Muscle of back (tissue), 11 donors: Measurements from ENCODE around the gene MRPL58. TPM values are rescaled to one million over a fixed set of nuclear protein-coding genes. Genes with fewer than 3 reads are reported as not detected.

Source experiments
- DNase-seq, 3 donors: peaks; one replicate each; pipeline versions ENCODE4 v3.0.0 to v3.0.0-alpha.2; 2013
- polyA plus RNA-seq, 10 donors: library from polyadenylated mRNA; unstranded; fragments of 120-200 nt; gene quantifications; one replicate each; pipeline ENCODE4 v1.2.1, GENCODE V29; 2013; ENCODE audit not compliant: insufficient read length in 10 of 10

Gene MRPL58
- polyA plus RNA-seq, 10 donors, result 18.8 to 24.7 (median 21.6) TPM

DNA sequence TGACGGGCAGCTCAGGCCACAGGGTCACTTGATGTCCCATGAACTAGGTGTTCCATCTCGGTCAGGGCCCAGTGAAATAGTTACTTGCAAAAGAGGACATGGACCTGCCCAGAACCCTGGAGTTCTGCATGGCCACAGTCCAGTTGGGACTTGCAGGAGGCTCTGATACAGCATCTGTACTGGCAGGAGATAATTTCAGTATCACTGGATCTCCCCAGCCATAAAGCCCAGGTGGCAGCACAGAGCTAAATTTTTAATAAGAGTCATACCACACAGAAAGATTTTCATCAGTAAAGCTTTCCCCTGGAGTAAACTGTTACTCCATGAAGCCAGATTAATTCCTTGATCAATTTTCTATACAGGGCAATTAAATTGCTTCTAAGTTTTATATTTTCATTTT, 57.3 kb downstream of the MRPL58 start:
- no peak for DNase-seq

Other genes starting within 250 kb of the MRPL58 start
- gene NAT9, start 236.3 kb upstream of the MRPL58 start, polyA plus RNA-seq, result 10 to 100 TPM; 28.4 to 40.0 (median 33.4) TPM
- 1 to 10 TPM in 5 of 10 donors, under 1 TPM in 5; 0.60 to 1.8 (median 0.99) TPM for gene GRIN2C, start 152.8 kb upstream of the MRPL58 start, polyA plus RNA-seq
- 1 to 10 TPM; 1.3 to 5.7 (median 2.5) TPM for gene FDXR, start 139.7 kb upstream of the MRPL58 start, polyA plus RNA-seq
- under 1 TPM in 2 of 10 donors, not detected in 8; 0.24 to 0.84 TPM for gene FADS6, start 119.0 kb upstream of the MRPL58 start, polyA plus RNA-seq
- gene USH1G, start 89.4 kb upstream of the MRPL58 start, polyA plus RNA-seq, result under 1 TPM in 3 of 10 donors, not detected in 7; 0.04 to 0.69 (median 0.30) TPM
- gene OTOP2, start 88.4 kb upstream of the MRPL58 start, polyA plus RNA-seq, result not detected
- gene OTOP3, start 76.8 kb upstream of the MRPL58 start, polyA plus RNA-seq, result not detected
- 1 to 10 TPM; 4.6 to 7.6 (median 5.9) TPM for gene HID1, start 39.9 kb upstream of the MRPL58 start, polyA plus RNA-seq
- gene CDR2L, start 25.0 kb upstream of the MRPL58 start, polyA plus RNA-seq, result 10 to 100 TPM in 2 of 10 donors, 1 to 10 TPM in 8; 5.7 to 10.8 (median 8.0) TPM
- gene ATP5PD, start 34.3 kb downstream of the MRPL58 start, polyA plus RNA-seq, result 100 to 1,000 TPM; 236 to 279 (median 251) TPM
- 10 to 100 TPM; 20.1 to 24.2 (median 21.4) TPM for gene KCTD2, start 34.6 kb downstream of the MRPL58 start, polyA plus RNA-seq
- gene SLC16A5, start 75.3 kb downstream of the MRPL58 start, polyA plus RNA-seq, result 10 to 100 TPM in 1 of 10 donors, 1 to 10 TPM in 9; 5.3 to 12.2 (median 7.6) TPM
- gene ARMC7, start 97.3 kb downstream of the MRPL58 start, polyA plus RNA-seq, result 1 to 10 TPM; 4.6 to 7.8 (median 6.6) TPM
- 10 to 100 TPM; 30.3 to 42.9 (median 38.6) TPM for gene NT5C, start 119.1 kb downstream of the MRPL58 start, polyA plus RNA-seq
- gene JPT1, start 141.8 kb downstream of the MRPL58 start, polyA plus RNA-seq, result 100 to 1,000 TPM; 146 to 366 (median 269) TPM
- gene SUMO2, start 170.3 kb downstream of the MRPL58 start, polyA plus RNA-seq, result 100 to 1,000 TPM; 324 to 484 (median 381) TPM
- gene NUP85, start 193.0 kb downstream of the MRPL58 start, polyA plus RNA-seq, result 10 to 100 TPM; 32.9 to 62.6 (median 42.9) TPM
- 10 to 100 TPM; 23.2 to 39.6 (median 32.0) TPM for gene GGA3, start 248.9 kb downstream of the MRPL58 start, polyA plus RNA-seq
- 10 to 100 TPM; 54.4 to 65.8 (median 59.8) TPM for gene MRPS7, start 249.2 kb downstream of the MRPL58 start, polyA plus RNA-seq